H9 (cell line): Measurements from ENCODE around the gene TMEFF2. TPM values are rescaled to one million over a fixed set of nuclear protein-coding genes. Genes with fewer than 3 reads are reported as not detected.

Experiments
- DNase-seq: peaks from one replicate; pipeline ENCODE4 v3.0.0-alpha.2; 2017
- H2AFZ ChIP-seq: one replicate; pipeline ENCODE4 v1.6.1; 2013; ENCODE audit warnings: mild to moderate bottlenecking, low read length, control low read depth, moderate library complexity
- H2AK5ac ChIP-seq: 2 replicates; pipeline ENCODE4 v1.6.1; 2013; ENCODE audit warnings: low read length, control low read depth, mixed read lengths; ENCODE audit not compliant: insufficient read length
- H2BK120ac ChIP-seq: one replicate; pipeline ENCODE4 v1.6.1; 2013; ENCODE audit warnings: low read depth, mild to moderate bottlenecking, low read length, control low read depth, inconsistent platforms; ENCODE audit not compliant: poor library complexity, severe bottlenecking
- H2BK12ac ChIP-seq: 2 replicates; pipeline ENCODE4 v1.6.1; 2013; ENCODE audit warnings: low read length, control low read depth, mixed read lengths, low read depth; ENCODE audit not compliant: insufficient read length
- H2BK15ac ChIP-seq: 2 replicates; pipeline ENCODE4 v1.6.1; 2013; ENCODE audit warnings: low read depth, low read length, control low read depth
- H2BK20ac ChIP-seq: one replicate; pipeline ENCODE4 v1.6.1; 2013; ENCODE audit warnings: low read depth, mild to moderate bottlenecking, low read length, control low read depth, inconsistent platforms; ENCODE audit not compliant: poor library complexity, severe bottlenecking
- H2BK5ac ChIP-seq: 2 replicates; pipeline ENCODE4 v1.6.1; 2013; ENCODE audit warnings: low read length, control low read depth, mixed read lengths; ENCODE audit not compliant: insufficient read length
- H3K14ac ChIP-seq: 2 replicates; pipeline ENCODE4 v1.6.1; 2013; ENCODE audit warnings: low read length, control low read depth; ENCODE audit not compliant: insufficient read depth
- H3K18ac ChIP-seq: 2 replicates; pipeline ENCODE4 v1.6.1; 2013; ENCODE audit warnings: low read depth, mild to moderate bottlenecking, mixed read lengths, low read length, control low read depth; ENCODE audit not compliant: insufficient read length
- H3K23ac ChIP-seq: 2 replicates; pipeline ENCODE4 v1.6.1; 2013; ENCODE audit warnings: low read length, control low read depth, mixed read lengths, low read depth; ENCODE audit not compliant: insufficient read length
- H3K23me2 ChIP-seq: 2 replicates; pipeline ENCODE4 v1.6.1; 2013; ENCODE audit warnings: low read depth, mild to moderate bottlenecking, mixed read lengths, low read length, control low read depth; ENCODE audit not compliant: insufficient read length, poor library complexity, severe bottlenecking
- H3K27ac ChIP-seq: 2 replicates; pipeline ENCODE4 v1.5.1; 2013; ENCODE audit warnings: low read length, control low read depth, mixed read lengths, low read depth; ENCODE audit not compliant: insufficient read length
- H3K27me3 ChIP-seq: 2 replicates; pipeline ENCODE4 v1.6.1; 2013; ENCODE audit warnings: low read length, control low read depth, inconsistent platforms; ENCODE audit not compliant: insufficient read depth
- H3K4ac ChIP-seq: 2 replicates; pipeline ENCODE4 v1.6.1; 2013; ENCODE audit warnings: low read depth, mild to moderate bottlenecking, control low read depth, inconsistent platforms, low read length, moderate library complexity
- H3K4me1 ChIP-seq: 2 replicates; pipeline ENCODE4 v1.6.1; 2013; ENCODE audit warnings: low read length, control low read depth, inconsistent platforms; ENCODE audit not compliant: insufficient read depth
- H3K4me2 ChIP-seq: 2 replicates; pipeline ENCODE4 v1.6.1; 2013; ENCODE audit warnings: low read length, control low read depth, mixed read lengths; ENCODE audit not compliant: insufficient read length, insufficient read depth
- H3K56ac ChIP-seq: 2 replicates; pipeline ENCODE4 v1.6.1; 2013; ENCODE audit warnings: low read depth, mild to moderate bottlenecking, mixed read lengths, low read length, control low read depth; ENCODE audit not compliant: insufficient read length
- H3K79me1 ChIP-seq: 2 replicates; pipeline ENCODE4 v1.6.1; 2013; ENCODE audit warnings: low read depth, mild to moderate bottlenecking, moderate library complexity, low read length, control low read depth, inconsistent platforms; ENCODE audit not compliant: insufficient read depth, poor library complexity, severe bottlenecking
- H3K79me2 ChIP-seq: 2 replicates; pipeline ENCODE4 v1.6.1; 2013; ENCODE audit warnings: low read length, control low read depth, inconsistent platforms; ENCODE audit not compliant: insufficient read depth
- H3K9ac ChIP-seq: 2 replicates; pipeline ENCODE4 v1.6.1; 2013; ENCODE audit warnings: low read length, control low read depth, mixed read lengths; ENCODE audit not compliant: insufficient read length; ENCODE audit errors: extremely low read depth
- H3K9me3 ChIP-seq: one replicate; pipeline ENCODE4 v1.6.1; 2013; ENCODE audit warnings: low read depth, low read length, inconsistent platforms; ENCODE audit not compliant: control insufficient read depth
- H3T11ph ChIP-seq: one replicate; pipeline ENCODE4 v1.6.1; 2013; ENCODE audit warnings: mild to moderate bottlenecking, low read length, control low read depth, inconsistent platforms
- H4K20me1 ChIP-seq: one replicate; pipeline ENCODE4 v1.6.1; 2013; ENCODE audit not compliant: control insufficient read depth, insufficient read length, insufficient read depth
- H4K5ac ChIP-seq: 2 replicates; pipeline ENCODE4 v1.6.1; 2013; ENCODE audit warnings: low read depth, mild to moderate bottlenecking, mixed read lengths, low read length, control low read depth; ENCODE audit not compliant: insufficient read length
- H4K8ac ChIP-seq: replicated peaks from 2 replicates; pipeline ENCODE4 v1.6.1; 2013; ENCODE audit warnings: low read length, control low read depth, mixed read lengths, low read depth; ENCODE audit not compliant: insufficient read length
- H4K91ac ChIP-seq: 2 replicates; pipeline ENCODE4 v1.6.1; 2013; ENCODE audit warnings: low read depth, mild to moderate bottlenecking, moderate library complexity, mixed read lengths, low read length, control low read depth; ENCODE audit not compliant: insufficient read length
- H3K27ac Mint-ChIP-seq, 3 experiments: 2 replicates in 2 of 3; 3 replicates in 1 of 3; pipeline ENCODE4 v1.8.0; 2020 to 2021; ENCODE audit warnings: mixed read lengths in 3 of 3, mild to moderate bottlenecking in 1 of 3, moderate library complexity in 1 of 3
- H3K27me3 Mint-ChIP-seq: 2 replicates; pipeline ENCODE4 v1.8.0; 2021; ENCODE audit warnings: low read depth, mild to moderate bottlenecking, moderate library complexity, mixed read lengths
- H3K36me3 Mint-ChIP-seq, 3 experiments: 2 replicates in 2 of 3; 3 replicates in 1 of 3; pipeline ENCODE4 v1.8.0; 2020 to 2021; ENCODE audit warnings: low read depth in 3 of 3, mixed read lengths in 3 of 3; ENCODE audit not compliant: insufficient read depth in 1 of 3
- H3K4me1 Mint-ChIP-seq, 2 experiments: 2 replicates each; pipeline ENCODE4 v1.8.0; 2020; ENCODE audit warnings: mixed read lengths in 2 of 2
- H3K4me3 Mint-ChIP-seq, 2 experiments: 2 replicates in 1 of 2; 3 replicates in 1 of 2; pipeline ENCODE4 v1.8.0; 2020 to 2021; ENCODE audit warnings: mild to moderate bottlenecking in 2 of 2, mixed read lengths in 2 of 2, moderate library complexity in 1 of 2
- H3K9me3 Mint-ChIP-seq, 2 experiments: 2 replicates in 1 of 2; 3 replicates in 1 of 2; pipeline ENCODE4 v1.8.0; 2020; ENCODE audit warnings: mild to moderate bottlenecking in 2 of 2, mixed read lengths in 2 of 2, moderate library complexity in 1 of 2
- total RNA-seq: library from RNA; stranded (reverse); gene quantifications from 2 replicates; pipeline ENCODE4 v1.2.1, GENCODE V29; 2021
- TF ChIP-seq, protein P1 (sequence below): fragments of 200-600 bp; sonication (generic); conservative IDR thresholded peaks from 3 replicates; pipeline ENCODE4 v1.8.0; 2021; ENCODE audit warnings: antibody characterized with exemption, mild to moderate bottlenecking

TMEFF2 gene
- total RNA-seq, 1 experiment from 2014 or later = 0.39 TPM

DNA sequence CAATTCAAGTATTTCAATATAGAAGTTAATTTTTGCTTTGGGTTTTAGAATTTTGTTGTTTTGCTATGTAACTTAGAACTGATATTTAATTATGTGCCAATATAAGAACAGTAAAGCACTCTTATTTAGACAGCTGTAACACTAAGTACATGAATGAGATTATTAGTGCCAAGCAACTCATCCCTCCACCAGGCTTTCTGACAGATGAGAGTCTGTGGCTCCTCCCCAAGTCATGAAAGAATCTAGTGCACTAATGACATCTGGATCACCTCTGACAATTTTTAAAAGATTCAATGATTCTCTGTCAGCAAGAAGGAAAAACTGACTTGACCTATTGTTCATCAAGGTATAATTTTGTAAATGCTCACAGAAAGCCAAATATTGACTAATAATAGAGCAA lies 67.8 kb downstream of the TMEFF2 start:
- Histone ChIP-seq H2BK12ac (no peak overlapping the region), H2AK5ac (no peak overlapping the region), H3K23me2 (no peaks in the 10 kb centered on the region), H3K4ac (no peak overlapping the region), H4K5ac (no peak overlapping the region), H3K27ac (no peak overlapping the region), H2BK120ac (no peak overlapping the region), H3K18ac (no peak overlapping the region), H3K9ac (no peak overlapping the region), H2AFZ (no peak overlapping the region), H3K9me3 (no peaks in the 10 kb centered on the region), H3K23ac (no peak overlapping the region), H3K56ac (no peak overlapping the region), H3K4me1 (no peaks in the 10 kb centered on the region; the same call in 1 of the 2 replicates), H3K27me3 (no peaks in the 10 kb centered on the region), H2BK15ac (no peak overlapping the region), H3K79me1 (no peaks in the 10 kb centered on the region), H2BK20ac (no peak overlapping the region), H3K4me2 (no peak overlapping the region), H3K14ac (no peak overlapping the region), H3T11ph (no peak overlapping the region), H4K20me1 (no peaks in the 10 kb centered on the region), H2BK5ac (no peak overlapping the region), H4K91ac (no peak overlapping the region), H4K8ac (no peak overlapping the region), H3K79me2 (no peaks in the 10 kb centered on the region)
- Mint-ChIP-seq H3K36me3 (no peaks in the 10 kb centered on the region), H3K27ac (no peak overlapping the region), H3K4me1 (peaks cover 13 to 19% of the 10 kb centered on the region in 2 experiments), H3K4me3 (no peak overlapping the region), H3K27me3 (peaks cover 1% of the 10 kb centered on the region; the same call in 1 of the 2 replicates), H3K9me3 (no peaks in the 10 kb centered on the region; a peak in 1 of 5 replicates)
- TF ChIP-seq, protein P1, sequence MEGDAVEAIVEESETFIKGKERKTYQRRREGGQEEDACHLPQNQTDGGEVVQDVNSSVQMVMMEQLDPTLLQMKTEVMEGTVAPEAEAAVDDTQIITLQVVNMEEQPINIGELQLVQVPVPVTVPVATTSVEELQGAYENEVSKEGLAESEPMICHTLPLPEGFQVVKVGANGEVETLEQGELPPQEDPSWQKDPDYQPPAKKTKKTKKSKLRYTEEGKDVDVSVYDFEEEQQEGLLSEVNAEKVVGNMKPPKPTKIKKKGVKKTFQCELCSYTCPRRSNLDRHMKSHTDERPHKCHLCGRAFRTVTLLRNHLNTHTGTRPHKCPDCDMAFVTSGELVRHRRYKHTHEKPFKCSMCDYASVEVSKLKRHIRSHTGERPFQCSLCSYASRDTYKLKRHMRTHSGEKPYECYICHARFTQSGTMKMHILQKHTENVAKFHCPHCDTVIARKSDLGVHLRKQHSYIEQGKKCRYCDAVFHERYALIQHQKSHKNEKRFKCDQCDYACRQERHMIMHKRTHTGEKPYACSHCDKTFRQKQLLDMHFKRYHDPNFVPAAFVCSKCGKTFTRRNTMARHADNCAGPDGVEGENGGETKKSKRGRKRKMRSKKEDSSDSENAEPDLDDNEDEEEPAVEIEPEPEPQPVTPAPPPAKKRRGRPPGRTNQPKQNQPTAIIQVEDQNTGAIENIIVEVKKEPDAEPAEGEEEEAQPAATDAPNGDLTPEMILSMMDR = no peak
- no peak for DNase-seq
